Neural cell (in vitro differentiated cells): Measurements from ENCODE around the gene OPN1SW. TPM values are rescaled to one million over a fixed set of nuclear protein-coding genes. Genes with fewer than 3 reads are reported as not detected.

ENCODE experiments used
- H2AFZ ChIP-seq: fragments of 200-600, 300-800 bp; sonication (generic), shearing (Covaris generic); 2 replicates; pipeline ENCODE4 v1.6.0; 2014; ENCODE audit warnings: low read depth, mild to moderate bottlenecking, antibody characterized with exemption, low read length, moderate library complexity
- H3F3A ChIP-seq: fragments of 200-600 bp; shearing (Covaris generic); 2 replicates; pipeline ENCODE4 v1.6.1; 2016; ENCODE audit warnings: mild to moderate bottlenecking, moderate library complexity, mixed read lengths, antibody characterized with exemption, low read length; ENCODE audit not compliant: insufficient read depth, poor library complexity, severe bottlenecking
- H3K27ac ChIP-seq: fragments of 200-600, 300-800 bp; sonication (generic), shearing (Covaris generic); 2 replicates; pipeline ENCODE4 v1.5.1; 2014; ENCODE audit warnings: mild to moderate bottlenecking, low read length, moderate library complexity
- H3K27me3 ChIP-seq: fragments of 300-800, 200-600 bp; sonication (generic), shearing (Covaris generic); 2 replicates; pipeline ENCODE4 v1.6.0; 2014; ENCODE audit warnings: mild to moderate bottlenecking, low read depth, low read length, moderate library complexity; ENCODE audit not compliant: insufficient read depth
- H3K36me3 ChIP-seq: fragments of 300-800, 200-600 bp; sonication (generic), shearing (Covaris generic); 2 replicates; pipeline ENCODE4 v1.5.1; 2014; ENCODE audit warnings: mild to moderate bottlenecking, antibody characterized with exemption, low read length, moderate library complexity; ENCODE audit not compliant: insufficient read depth
- H3K4me2 ChIP-seq: fragments of 300-800, 200-600 bp; sonication (generic), shearing (Covaris generic); 2 replicates; pipeline ENCODE4 v1.6.0; 2014; ENCODE audit warnings: mild to moderate bottlenecking, low read length
- H3K4me3 ChIP-seq: fragments of 300-800, 200-600 bp; sonication (generic), shearing (Covaris generic); 2 replicates; pipeline ENCODE4 v1.5.1; 2014; ENCODE audit warnings: mild to moderate bottlenecking, low read length, moderate library complexity
- H3K79me2 ChIP-seq: fragments of 200-600 bp; shearing (Covaris generic); replicated peaks from 2 replicates; pipeline ENCODE4 v1.6.0; 2014; ENCODE audit warnings: mild to moderate bottlenecking, low read length, moderate library complexity; ENCODE audit not compliant: insufficient read depth
- H3K9ac ChIP-seq: fragments of 300-800, 200-600 bp; sonication (generic), shearing (Covaris generic); 2 replicates; pipeline ENCODE4 v1.6.1; 2016; ENCODE audit warnings: mild to moderate bottlenecking, low read length, mixed read lengths
- H3K9me2 ChIP-seq: fragments of 200-600 bp; shearing (Covaris generic); 2 replicates; pipeline ENCODE4 v1.6.1; 2016; ENCODE audit warnings: mild to moderate bottlenecking, low read length, mixed read lengths; ENCODE audit not compliant: insufficient read depth
- H3K9me3 ChIP-seq: fragments of 200-600, 300-800 bp; sonication (generic), shearing (Covaris generic); 2 replicates; pipeline ENCODE4 v1.6.1; 2016; ENCODE audit warnings: mild to moderate bottlenecking, mixed run types, low read length, moderate library complexity, mixed read lengths
- H4K20me1 ChIP-seq: fragments of 200-600 bp; shearing (Covaris generic); 2 replicates; pipeline ENCODE4 v1.6.1; 2016; ENCODE audit warnings: mild to moderate bottlenecking, mixed run types; ENCODE audit not compliant: insufficient read depth
- EP300 ChIP-seq: fragments of 450-650 bp; conservative IDR thresholded peaks from 2 replicates; pipeline ENCODE4 v1.6.1; 2014; ENCODE audit warnings: antibody characterized with exemption, mild to moderate bottlenecking, moderate library complexity; ENCODE audit not compliant: poor library complexity, severe bottlenecking
- EZH2 ChIP-seq: fragments of 200-600, 300-800 bp; shearing (Covaris generic), sonication (generic); IDR thresholded peaks from 2 replicates; pipeline ENCODE4 v1.6.1; 2014; ENCODE audit warnings: antibody characterized with exemption, low read length, borderline replicate concordance, mild to moderate bottlenecking; ENCODE audit not compliant: insufficient read depth, poor library complexity, severe bottlenecking
- MXI1 ChIP-seq: fragments of 450-650 bp; conservative IDR thresholded peaks from 2 replicates; pipeline ENCODE4 v1.6.1; 2014; ENCODE audit warnings: antibody characterized with exemption, mild to moderate bottlenecking; ENCODE audit not compliant: poor library complexity, severe bottlenecking
- POLR2AphosphoS5 ChIP-seq: IDR thresholded peaks from 2 replicates; pipeline ENCODE4 v1.6.1; 2012
- RAD21 ChIP-seq: fragments of 450-650 bp; conservative IDR thresholded peaks from 2 replicates; pipeline ENCODE4 v1.6.1; 2014; ENCODE audit warnings: antibody characterized with exemption, mild to moderate bottlenecking, moderate library complexity
- REST ChIP-seq: IDR thresholded peaks from 2 replicates; pipeline ENCODE4 v1.6.1; 2012; ENCODE audit warnings: borderline replicate concordance
- SMC3 ChIP-seq: fragments of 450-650 bp; conservative IDR thresholded peaks from 2 replicates; pipeline ENCODE4 v1.6.1; 2014; ENCODE audit warnings: antibody characterized with exemption, mild to moderate bottlenecking, moderate library complexity; ENCODE audit not compliant: poor library complexity
- TAF1 ChIP-seq: IDR thresholded peaks from 2 replicates; pipeline ENCODE4 v1.6.1; 2012; ENCODE audit warnings: low read depth
- polyA plus RNA-seq: library from polyadenylated mRNA; depleted of rRNA; stranded (reverse); fragments of >200 nt; gene quantifications from 2 replicates; pipeline ENCODE4 v1.2.3, GENCODE V29; 2014
- TF ChIP-seq, protein P1 (sequence below): fragments of 450-650 bp; IDR thresholded peaks from 2 replicates; pipeline ENCODE4 v1.5.1; 2014; ENCODE audit warnings: antibody characterized with exemption, mild to moderate bottlenecking, moderate library complexity; ENCODE audit not compliant: poor library complexity, severe bottlenecking

Gene OPN1SW
- polyA plus RNA-seq, 1 donor from 2014 or later: 1.2 TPM

DNA sequence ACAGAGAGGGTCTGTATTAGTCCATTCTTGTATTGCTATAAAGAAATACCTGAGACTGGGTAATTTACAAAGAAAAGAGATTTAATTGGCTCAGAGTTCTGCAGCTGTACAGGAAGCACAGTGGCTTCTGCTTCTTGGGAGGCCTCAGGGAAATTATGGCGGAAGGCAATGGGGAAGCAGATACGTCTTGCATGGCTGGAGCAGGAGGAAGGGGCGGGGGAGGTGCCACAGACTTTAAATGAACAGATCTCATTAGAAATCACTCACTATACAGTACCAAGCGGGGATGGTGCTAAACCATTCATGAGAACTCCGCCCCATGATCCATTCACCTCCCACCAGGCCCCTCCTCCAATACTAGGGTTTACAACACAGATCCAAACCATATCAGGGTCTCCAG, 40.2 kb downstream of the OPN1SW start:
- no peaks in the 10 kb centered on the region for H3K9me3 ChIP-seq
- no peak overlapping the region for H2AFZ ChIP-seq
- no peak overlapping the region for H3K9ac ChIP-seq
- no peak overlapping the region for H3K27ac ChIP-seq
- no peaks in the 10 kb centered on the region for H3K27me3 ChIP-seq
- H3K4me2 ChIP-seq: no peak overlapping the region
- no peaks in the 10 kb centered on the region for H3K36me3 ChIP-seq
- no peak overlapping the region for H3K4me3 ChIP-seq
- H3K9me2 ChIP-seq: no peaks in the 10 kb centered on the region
- TF ChIP-seq EP300 (no peak), REST (no peak), POLR2AphosphoS5 (no peak), MXI1 (no peak), SMC3 (no peak), EZH2 (no peak), RAD21 (no peak), TAF1 (no peak)
- TF ChIP-seq, protein P1, sequence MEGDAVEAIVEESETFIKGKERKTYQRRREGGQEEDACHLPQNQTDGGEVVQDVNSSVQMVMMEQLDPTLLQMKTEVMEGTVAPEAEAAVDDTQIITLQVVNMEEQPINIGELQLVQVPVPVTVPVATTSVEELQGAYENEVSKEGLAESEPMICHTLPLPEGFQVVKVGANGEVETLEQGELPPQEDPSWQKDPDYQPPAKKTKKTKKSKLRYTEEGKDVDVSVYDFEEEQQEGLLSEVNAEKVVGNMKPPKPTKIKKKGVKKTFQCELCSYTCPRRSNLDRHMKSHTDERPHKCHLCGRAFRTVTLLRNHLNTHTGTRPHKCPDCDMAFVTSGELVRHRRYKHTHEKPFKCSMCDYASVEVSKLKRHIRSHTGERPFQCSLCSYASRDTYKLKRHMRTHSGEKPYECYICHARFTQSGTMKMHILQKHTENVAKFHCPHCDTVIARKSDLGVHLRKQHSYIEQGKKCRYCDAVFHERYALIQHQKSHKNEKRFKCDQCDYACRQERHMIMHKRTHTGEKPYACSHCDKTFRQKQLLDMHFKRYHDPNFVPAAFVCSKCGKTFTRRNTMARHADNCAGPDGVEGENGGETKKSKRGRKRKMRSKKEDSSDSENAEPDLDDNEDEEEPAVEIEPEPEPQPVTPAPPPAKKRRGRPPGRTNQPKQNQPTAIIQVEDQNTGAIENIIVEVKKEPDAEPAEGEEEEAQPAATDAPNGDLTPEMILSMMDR: no peak
- peaks cover 9% of the 10 kb centered on the region for H3K79me2 ChIP-seq
- H3F3A ChIP-seq: peaks cover 4% of the 10 kb centered on the region
- H4K20me1 ChIP-seq: no peaks in the 10 kb centered on the region

DNA sequence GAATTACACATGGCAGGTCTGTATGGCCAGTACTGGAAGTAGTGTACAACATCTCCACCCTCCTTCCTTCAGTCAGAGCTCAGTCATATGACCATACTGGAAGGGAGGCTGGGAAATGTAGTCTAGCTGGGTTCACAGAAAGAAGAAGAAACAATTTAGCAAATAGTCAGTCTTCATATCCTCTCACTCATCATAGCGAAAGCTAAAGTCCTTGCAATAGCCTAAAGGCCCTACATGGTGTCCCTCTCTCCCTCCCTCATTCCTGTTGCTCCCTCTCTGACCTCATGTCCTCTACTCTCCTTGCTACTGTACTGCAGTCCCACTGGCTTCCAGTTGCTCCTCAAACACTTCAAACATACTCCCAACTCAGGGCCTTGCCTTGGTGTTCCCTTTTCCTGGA, 40.7 kb downstream of the OPN1SW start:
- Histone ChIP-seq H3K27ac (no peak overlapping the region), H3K36me3 (no peaks in the 10 kb centered on the region), H3K4me3 (no peak overlapping the region), H3K27me3 (no peaks in the 10 kb centered on the region), H3K9ac (no peak overlapping the region), H3K9me2 (no peaks in the 10 kb centered on the region), H2AFZ (no peak overlapping the region), H3F3A (peaks cover under 1% of the 10 kb centered on the region), H3K9me3 (no peaks in the 10 kb centered on the region), H4K20me1 (no peaks in the 10 kb centered on the region), H3K79me2 (peaks cover 3% of the 10 kb centered on the region), H3K4me2 (no peak overlapping the region)
- TF ChIP-seq EP300 (no peak), TAF1 (no peak), MXI1 (no peak), POLR2AphosphoS5 (no peak), EZH2 (no peak), SMC3 (no peak), RAD21 (no peak), REST (no peak)
- TF ChIP-seq, protein P1: no peak
